Adrenal gland (tissue), 5 donors: ENCODE results near the gene PAQR5.

Source experiments
- CTCF ChIP-seq, 6 experiments: fragments of 450-650 bp in 4 of 6; fragments of 200-600 bp in 2 of 6; sonication (generic) in 1 of 6; IDR thresholded peaks; 1 replicate in 5 of 6; 2 replicates in 1 of 6; pipeline versions ENCODE4 v1.5.1 to v1.8.0; 2016 to 2021; ENCODE audit warnings: antibody characterized with exemption in 6 of 6, mild to moderate bottlenecking in 2 of 6, moderate library complexity in 1 of 6
- POLR2A ChIP-seq, 2 donors: fragments of 450-650 bp; IDR thresholded peaks; one replicate each; pipeline ENCODE4 v1.6.1; 2017; ENCODE audit warnings: antibody characterized with exemption in 2 of 2, mild to moderate bottlenecking in 2 of 2, moderate library complexity in 1 of 2
- donor health status: DM: no; HTN: no; CAD: no.

GRCh38 chr15:69434238-69434637 is 135.5 kb downstream of the PAQR5 start:
- TF ChIP-seq CTCF (IDR thresholded peaks at IDR 0.05) (no peak), POLR2A (IDR thresholded peaks at IDR 0.05) (no peak)
